Body of pancreas (tissue), 4 donors: ENCODE measurements around the gene CTBS. TPM values are rescaled to one million over a fixed set of nuclear protein-coding genes. Genes with fewer than 3 reads are reported as not detected.
A peak's percentile ranks its signal among the peaks of the same experiment; 100 is the strongest.

ENCODE experiments used
- ATAC-seq: fragments of 150-250 bp; one replicate; pipeline ENCODE4 v1.9.1; 2016
- DNase-seq, 4 donors: peaks; one replicate each; pipeline ENCODE4 v3.0.0-alpha.2; 2019
- H3K27ac ChIP-seq, 4 donors: fragments of 200-600 bp; sonication (generic); 1 replicate in 3 of 4; 2 replicates in 1 of 4; pipeline versions ENCODE4 v1.5.1 to v1.6.1; 2016 to 2019; ENCODE audit warnings: mild to moderate bottlenecking in 1 of 4, mixed read lengths in 1 of 4, moderate library complexity in 1 of 4
- H3K27me3 ChIP-seq, 2 donors: fragments of 200-600 bp; sonication (generic); one replicate each; pipeline ENCODE4 v1.6.0; 2016; ENCODE audit warnings: mild to moderate bottlenecking in 1 of 2
- H3K36me3 ChIP-seq, 2 donors: fragments of 200-600 bp; sonication (generic); replicated peaks in 1 of 2; 2 replicates each; pipeline ENCODE4 v1.5.1; 2016; ENCODE audit warnings: low read depth in 2 of 2; ENCODE audit not compliant: insufficient read depth in 1 of 2
- H3K4me1 ChIP-seq: fragments of 200-600 bp; sonication (generic); one replicate; pipeline ENCODE4 v1.6.0; 2016
- H3K4me3 ChIP-seq, 2 donors: fragments of 200-600 bp; sonication (generic); 1 replicate in 1 of 2; 2 replicates in 1 of 2; pipeline ENCODE4 v1.5.1; 2016 to 2019
- H3K9me3 ChIP-seq, 3 donors: fragments of 200-600 bp; sonication (generic); 1 replicate in 2 of 3; 2 replicates in 1 of 3; pipeline ENCODE4 v1.5.1; 2016
- CTCF ChIP-seq, 7 experiments: fragments of 450-650 bp in 4 of 7; fragments of 200-600 bp in 3 of 7; sonication (generic) in 3 of 7; IDR thresholded peaks; one replicate each; pipeline ENCODE4 v1.5.1; 2016 to 2019; ENCODE audit warnings: antibody characterized with exemption in 7 of 7
- POLR2A ChIP-seq, 3 donors: fragments of 450-650 bp; IDR thresholded peaks; one replicate each; pipeline ENCODE4 v1.6.1; 2016; ENCODE audit warnings: antibody characterized with exemption in 3 of 3, mild to moderate bottlenecking in 2 of 3
- WGBS, 2 donors: methylation state at CpG; one replicate each; pipeline ENCODE4 v1.1.5; 2017; 5-methylcytosine and 5-hydroxymethylcytosine counted together
- intact Hi-C: fragments of 100-400 bp; cut with DNase I; formaldehyde crosslinking; loops from one replicate; pipeline ENCODE4 v1.15.1; 2023
- total RNA-seq, 2 donors: library from RNA; depleted of rRNA; stranded (reverse); fragments of >200 nt; gene quantifications; one replicate each; pipeline ENCODE4 v1.1.0, GENCODE V29; 2016

Gene CTBS
- total RNA-seq, 2 donors from 2014 or later, result 13.5 to 15.5 TPM

- Histone ChIP-seq H3K27ac (no peak overlapping the region), H3K27me3 (no peaks in the 10 kb centered on the region), H3K4me3 (no peak overlapping the region), H3K36me3 (peaks cover 0 to 6% of the 10 kb centered on the region in 2 donors), H3K9me3 (no peaks in the 10 kb centered on the region), H3K4me1 (peaks cover 15% of the 10 kb centered on the region)
- ATAC-seq (no peak), DNase-seq (no peak)
- TF ChIP-seq CTCF (IDR thresholded peaks at IDR 0.05), result no peak
- no peak for TF ChIP-seq POLR2A (IDR thresholded peaks at IDR 0.05)
- intact Hi-C loops, result no loop called here
These were observed 5.0 kb downstream of the CTBS start for GRCh38 chr1:84569216-84569615.

- Histone ChIP-seq H3K4me1 (no peaks in the 10 kb centered on the region), H3K4me3 (no peak overlapping the region), H3K27me3 (no peaks in the 10 kb centered on the region), H3K27ac (no peak overlapping the region), H3K36me3 (peaks cover 0 to 3% of the 10 kb centered on the region in 2 donors), H3K9me3 (no peaks in the 10 kb centered on the region)
- ATAC-seq (no peak), DNase-seq (no peak)
- 81 to 86% methylated on average over 2 of the region's 2 CpGs for WGBS, 2 donors
- TF ChIP-seq POLR2A (IDR thresholded peaks at IDR 0.05), result no peak
- TF ChIP-seq CTCF (IDR thresholded peaks at IDR 0.05), result no peak
- intact Hi-C loops, result no loop called here
These were observed 23.4 kb downstream of the CTBS start for GRCh38 chr1:84550826-84551225.

- Histone ChIP-seq H3K27ac (no peak overlapping the region), H3K27me3 (no peaks in the 10 kb centered on the region), H3K36me3 (no peaks in the 10 kb centered on the region), H3K9me3 (no peaks in the 10 kb centered on the region), H3K4me1 (no peaks in the 10 kb centered on the region), H3K4me3 (no peak overlapping the region)
- ATAC-seq (no peak), DNase-seq (no peak)
- 74 to 82% methylated on average over 4 of the region's 4 CpGs for WGBS, 2 donors
- intact Hi-C loops, result no loop called here
- TF ChIP-seq CTCF (IDR thresholded peaks at IDR 0.05) (peak in 5 of 7 experiments; percentile 10 to 49 (median 31)), POLR2A (IDR thresholded peaks at IDR 0.05) (no peak)
These were observed 32.6 kb downstream of the CTBS start for GRCh38 chr1:84541679-84542078.

- 16 to 17% methylated on average over 1 of the region's 1 CpG for WGBS, 2 donors
- H3K27me3 ChIP-seq, result no peaks in the 10 kb centered on the region
- no peak overlapping the region for H3K4me3 ChIP-seq
- no peak for ATAC-seq
- TF ChIP-seq CTCF (IDR thresholded peaks at IDR 0.05) (no peak), POLR2A (IDR thresholded peaks at IDR 0.05) (no peak)
- DNase-seq, result no peak
- intact Hi-C loops, result no loop called here
- H3K27ac ChIP-seq, result no peak overlapping the region
- H3K4me1 ChIP-seq, result no peaks in the 10 kb centered on the region
- H3K9me3 ChIP-seq, result no peaks in the 10 kb centered on the region
- H3K36me3 ChIP-seq, result no peaks in the 10 kb centered on the region
These were observed 33.5 kb downstream of the CTBS start for GRCh38 chr1:84540759-84541158.

- H3K27me3 ChIP-seq, result no peaks in the 10 kb centered on the region
- DNase-seq, result no peak
- intact Hi-C loops, result no loop called here
- 82 to 84% methylated on average over 3 of the region's 3 CpGs for WGBS, 2 donors
- H3K36me3 ChIP-seq, result no peaks in the 10 kb centered on the region
- no peak overlapping the region for H3K4me3 ChIP-seq
- ATAC-seq, result no peak
- TF ChIP-seq CTCF (IDR thresholded peaks at IDR 0.05), result no peak
- no peak for TF ChIP-seq POLR2A (IDR thresholded peaks at IDR 0.05)
- H3K4me1 ChIP-seq, result no peaks in the 10 kb centered on the region
- H3K9me3 ChIP-seq, result no peaks in the 10 kb centered on the region
- H3K27ac ChIP-seq, result no peak overlapping the region
These were observed 34.3 kb downstream of the CTBS start for GRCh38 chr1:84539972-84540371.
